Stimulated activated CD4-positive, alpha-beta T cell treated with anti-CD3 and anti-CD28 coated beads, Interleukin-1b, Interleukin-23, amount 100 ng/mL, for 1 hour (primary cell): Measurements from ENCODE around the gene ZNF814.
A peak's percentile ranks its signal among the peaks of the same experiment; 100 is the strongest.
"Not testable (repeated sequence)": the region's sequence is repeated elsewhere in the genome, so short reads cannot be mapped to it uniquely, and the experiment has no call there.

Source experiments
- DNase-seq, 2 donors: peaks; one replicate each; pipeline ENCODE4 v3.0.0-alpha.2; 2020; ENCODE audit warnings: low read depth in 2 of 2

ZNF814 gene

GRCh38 chr19:57862351-57862750 is 26.5 kb downstream of the ZNF814 start:
- not testable (repeated sequence) for DNase-seq

GRCh38 chr19:57854117-57854516 is 34.7 kb downstream of the ZNF814 start:
- not testable (repeated sequence) for DNase-seq

- not testable (repeated sequence) for DNase-seq
Observed at GRCh38 chr19:57851812-57852603, 36.8 kb downstream of the ZNF814 start.

GRCh38 chr19:57850553-57851017 is 38.3 kb downstream of the ZNF814 start:
- no peak for DNase-seq

- peak; percentile 47 for DNase-seq
Observed at GRCh38 chr19:57849666-57850473, 39.0 kb downstream of the ZNF814 start, which contains the start of gene ZNF587. Gene ZNF587 (plus strand): TSS chr19:57849859. CDS start chr19:57850039, 180 bp downstream.

- DNase-seq = not testable (repeated sequence)
Observed at GRCh38 chr19:57849162-57849665, 39.6 kb downstream of the ZNF814 start.

- DNase-seq = not testable (repeated sequence)
Observed at GRCh38 chr19:57847164-57847563, 41.7 kb downstream of the ZNF814 start.

GRCh38 chr19:57841122-57841763 is 47.6 kb downstream of the ZNF814 start:
- DNase-seq = no peak

- DNase-seq = not testable (repeated sequence)
Observed at GRCh38 chr19:57838622-57839191, 50.1 kb downstream of the ZNF814 start.

GRCh38 chr19:57836991-57837390 is 51.8 kb downstream of the ZNF814 start:
- not testable (repeated sequence) for DNase-seq

- peak in 1 of 2 donors; percentile 14 for DNase-seq
Observed at GRCh38 chr19:57830071-57830602, 58.7 kb downstream of the ZNF814 start, which contains the start of gene ZNF587B. Gene ZNF587B (plus strand): TSS chr19:57830299. CDS start chr19:57830529, 230 bp downstream.

GRCh38 chr19:57829316-57829715 is 59.5 kb downstream of the ZNF814 start:
- no peak for DNase-seq

- DNase-seq = no peak
Observed at GRCh38 chr19:57825511-57825910, 63.3 kb downstream of the ZNF814 start.

GRCh38 chr19:57823608-57824007 is 65.2 kb downstream of the ZNF814 start:
- not testable (repeated sequence) for DNase-seq

GRCh38 chr19:57823155-57823554 is 65.7 kb downstream of the ZNF814 start:
- DNase-seq = not testable (repeated sequence)

- not testable (repeated sequence) for DNase-seq
Observed at GRCh38 chr19:57821501-57821900, 67.3 kb downstream of the ZNF814 start.

- DNase-seq = not testable (repeated sequence)
Observed at GRCh38 chr19:57821095-57821494, 67.7 kb downstream of the ZNF814 start.

- no peak for DNase-seq
Observed at GRCh38 chr19:57820599-57820998, 68.2 kb downstream of the ZNF814 start.

GRCh38 chr19:57819475-57820148 is 69.2 kb downstream of the ZNF814 start:
- DNase-seq = peak; percentile 41 to 49

GRCh38 chr19:57818378-57818777 is 70.5 kb downstream of the ZNF814 start:
- no peak for DNase-seq
